ENCODE measurements around the gene COMMD9. TPM values are rescaled to one million over a fixed set of nuclear protein-coding genes. Genes with fewer than 3 reads are reported as not detected.

Gene COMMD9
- total RNA-seq, 1 donor from 2014 or later = 52.5 TPM

DNA sequence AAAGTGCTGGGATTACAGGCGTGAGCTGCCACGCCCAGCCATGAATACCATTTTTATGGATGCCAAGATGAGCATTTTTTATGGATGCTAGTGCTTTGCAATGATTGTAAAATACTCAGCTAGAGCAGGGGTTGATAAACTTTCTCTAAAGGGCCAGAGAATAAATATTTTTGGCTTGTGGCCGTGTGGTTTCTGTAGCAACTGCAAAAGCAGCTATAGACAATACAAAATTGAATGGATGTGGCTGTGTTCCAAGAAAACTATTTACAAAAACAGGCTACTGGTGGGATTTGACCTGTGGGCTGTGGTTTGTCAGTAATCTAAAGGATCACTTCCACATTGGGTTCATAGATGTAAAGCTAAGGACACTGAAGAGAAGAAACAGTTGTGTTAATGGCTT is 56.0 kb downstream of the COMMD9 start:
- H3K4me1 Mint-ChIP-seq (ENCODE audit: low read depth) = peaks cover 41% of the 10 kb centered on the region
- H3K4me3 Mint-ChIP-seq (ENCODE audit: unreplicated experiment) = no peak overlapping the region
- H3K27me3 Mint-ChIP-seq (ENCODE audit: low read depth) = no peaks in the 10 kb centered on the region
- H3K36me3 Mint-ChIP-seq (ENCODE audit: low read depth) = no peaks in the 10 kb centered on the region
- H3K27ac Mint-ChIP-seq (ENCODE audit: unreplicated experiment) = no peak overlapping the region
- no peak for DNase-seq (ENCODE audit: low spot score)
- no peaks in the 10 kb centered on the region for H3K9me3 Mint-ChIP-seq (ENCODE audit: low read depth)
- TF ChIP-seq, protein P1, sequence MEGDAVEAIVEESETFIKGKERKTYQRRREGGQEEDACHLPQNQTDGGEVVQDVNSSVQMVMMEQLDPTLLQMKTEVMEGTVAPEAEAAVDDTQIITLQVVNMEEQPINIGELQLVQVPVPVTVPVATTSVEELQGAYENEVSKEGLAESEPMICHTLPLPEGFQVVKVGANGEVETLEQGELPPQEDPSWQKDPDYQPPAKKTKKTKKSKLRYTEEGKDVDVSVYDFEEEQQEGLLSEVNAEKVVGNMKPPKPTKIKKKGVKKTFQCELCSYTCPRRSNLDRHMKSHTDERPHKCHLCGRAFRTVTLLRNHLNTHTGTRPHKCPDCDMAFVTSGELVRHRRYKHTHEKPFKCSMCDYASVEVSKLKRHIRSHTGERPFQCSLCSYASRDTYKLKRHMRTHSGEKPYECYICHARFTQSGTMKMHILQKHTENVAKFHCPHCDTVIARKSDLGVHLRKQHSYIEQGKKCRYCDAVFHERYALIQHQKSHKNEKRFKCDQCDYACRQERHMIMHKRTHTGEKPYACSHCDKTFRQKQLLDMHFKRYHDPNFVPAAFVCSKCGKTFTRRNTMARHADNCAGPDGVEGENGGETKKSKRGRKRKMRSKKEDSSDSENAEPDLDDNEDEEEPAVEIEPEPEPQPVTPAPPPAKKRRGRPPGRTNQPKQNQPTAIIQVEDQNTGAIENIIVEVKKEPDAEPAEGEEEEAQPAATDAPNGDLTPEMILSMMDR (IDR thresholded peaks at IDR 0.05) = no peak

- H3K27me3 Mint-ChIP-seq (ENCODE audit: low read depth) = no peaks in the 10 kb centered on the region
- no peak for DNase-seq (ENCODE audit: low spot score)
- TF ChIP-seq, protein P1 (IDR thresholded peaks at IDR 0.05) = no peak
- peaks cover 41% of the 10 kb centered on the region for H3K4me1 Mint-ChIP-seq (ENCODE audit: low read depth)
- no peaks in the 10 kb centered on the region for H3K9me3 Mint-ChIP-seq (ENCODE audit: low read depth)
- H3K4me3 Mint-ChIP-seq (ENCODE audit: unreplicated experiment) = peak overlapping the region; percentile 40
- H3K27ac Mint-ChIP-seq (ENCODE audit: unreplicated experiment) = peak overlapping the region; percentile 61
- H3K36me3 Mint-ChIP-seq (ENCODE audit: low read depth) = no peaks in the 10 kb centered on the region
These were observed 58.2 kb downstream of the COMMD9 start for GRCh38 chr11:36230779-36231699.

- TF ChIP-seq, protein P1 (IDR thresholded peaks at IDR 0.05) = no peak
- Mint-ChIP-seq H3K36me3 (ENCODE audit: low read depth) (no peaks in the 10 kb centered on the region), H3K27ac (ENCODE audit: unreplicated experiment) (no peak overlapping the region), H3K4me1 (ENCODE audit: low read depth) (peaks cover 36% of the 10 kb centered on the region), H3K9me3 (ENCODE audit: low read depth) (no peaks in the 10 kb centered on the region), H3K27me3 (ENCODE audit: low read depth) (no peaks in the 10 kb centered on the region), H3K4me3 (ENCODE audit: unreplicated experiment) (no peak overlapping the region)
- DNase-seq (ENCODE audit: low spot score) = no peak
These were observed 60.0 kb downstream of the COMMD9 start for GRCh38 chr11:36229091-36229705.

DNA sequence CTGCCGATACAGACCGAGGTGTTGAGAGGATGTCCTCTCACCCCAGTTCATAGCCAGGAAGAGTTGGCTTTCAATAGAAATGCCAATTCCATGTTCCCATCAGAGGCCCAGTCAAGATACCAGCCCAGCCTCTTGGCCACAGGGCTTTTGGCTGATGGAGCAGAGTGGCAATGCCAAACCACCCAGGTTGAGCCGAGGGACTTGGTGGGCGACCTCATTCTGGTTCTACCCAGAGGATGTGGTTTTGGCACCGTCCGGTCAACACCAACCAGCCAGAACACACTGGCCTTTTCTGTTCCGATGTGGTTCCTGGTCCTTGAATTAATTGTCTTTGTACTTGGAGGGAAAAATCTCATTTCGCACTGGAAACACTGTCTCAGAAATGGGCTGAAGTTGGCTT is 60.5 kb downstream of the COMMD9 start:
- Mint-ChIP-seq H3K27me3 (ENCODE audit: low read depth) (no peaks in the 10 kb centered on the region), H3K9me3 (ENCODE audit: low read depth) (no peaks in the 10 kb centered on the region), H3K36me3 (ENCODE audit: low read depth) (no peaks in the 10 kb centered on the region), H3K27ac (ENCODE audit: unreplicated experiment) (no peak overlapping the region), H3K4me1 (ENCODE audit: low read depth) (peaks cover 36% of the 10 kb centered on the region), H3K4me3 (ENCODE audit: unreplicated experiment) (no peak overlapping the region)
- TF ChIP-seq, protein P1 (IDR thresholded peaks at IDR 0.05) = no peak
- DNase-seq (ENCODE audit: low spot score) = no peak

GRCh38 chr11:36227044-36227443 is 62.2 kb downstream of the COMMD9 start:
- no peaks in the 10 kb centered on the region for H3K27me3 Mint-ChIP-seq (ENCODE audit: low read depth)
- H3K27ac Mint-ChIP-seq (ENCODE audit: unreplicated experiment) = no peak overlapping the region
- peaks cover 31% of the 10 kb centered on the region for H3K4me1 Mint-ChIP-seq (ENCODE audit: low read depth)
- no peaks in the 10 kb centered on the region for H3K36me3 Mint-ChIP-seq (ENCODE audit: low read depth)
- no peak overlapping the region for H3K4me3 Mint-ChIP-seq (ENCODE audit: unreplicated experiment)
- TF ChIP-seq, protein P1 (IDR thresholded peaks at IDR 0.05) = no peak
- no peaks in the 10 kb centered on the region for H3K9me3 Mint-ChIP-seq (ENCODE audit: low read depth)
- no peak for DNase-seq (ENCODE audit: low spot score)

Measured in chondrocyte (in vitro differentiated cells).